Measurements from ENCODE around the gene IFNGR1. TPM values are rescaled to one million over a fixed set of nuclear protein-coding genes. Genes with fewer than 3 reads are reported as not detected.
"Not testable (repeated sequence)": the region's sequence is repeated elsewhere in the genome, so short reads cannot be mapped to it uniquely, and the experiment has no call there.

Gene IFNGR1
- total RNA-seq, 2 donors from 2014 or later = 51.0 to 54.3 TPM

DNA sequence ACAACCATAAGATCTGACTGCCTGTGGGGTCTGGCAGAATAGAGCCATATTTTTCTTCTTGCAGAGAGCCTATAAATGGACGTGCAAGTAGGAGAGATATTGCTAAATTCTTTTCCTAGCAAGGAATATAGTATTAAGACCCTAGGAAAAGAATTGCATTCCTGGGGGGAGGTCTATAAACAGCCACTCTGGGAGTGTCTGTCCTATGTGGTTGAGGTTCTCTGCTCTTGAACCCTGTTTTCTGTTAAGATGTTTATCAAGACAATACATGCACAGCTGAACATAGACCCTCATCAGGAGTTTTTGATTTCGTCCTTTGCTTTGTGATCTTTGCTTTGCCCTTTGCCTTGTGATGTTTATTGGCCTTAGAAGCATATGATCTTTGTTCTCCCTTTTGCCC is 35.2 kb upstream of the IFNGR1 start:
- not testable (repeated sequence) for ATAC-seq (replicated peaks in 1 of 2); H3K9me3 Mint-ChIP-seq; DNase-seq; H3K27ac Mint-ChIP-seq; H3K4me1 Mint-ChIP-seq (ENCODE audit: low read depth); H3K4me3 Mint-ChIP-seq
- Mint-ChIP-seq H3K36me3 (ENCODE audit: insufficient read depth in 2 of 2) (peaks cover 4 to 13% of the 10 kb centered on the region in 2 donors), H3K27me3 (ENCODE audit: low read depth) (peaks cover 22% of the 10 kb centered on the region)

GRCh38 chr6:137248702-137249101 is 29.5 kb upstream of the IFNGR1 start:
- ATAC-seq (replicated peaks in 1 of 2) = no peak
- H3K4me1 Mint-ChIP-seq (ENCODE audit: low read depth) = no peaks in the 10 kb centered on the region

GRCh38 chr6:137247724-137248123 is 28.5 kb upstream of the IFNGR1 start:
- ATAC-seq (replicated peaks in 1 of 2) (no peak), DNase-seq (no peak)
- H3K4me3 Mint-ChIP-seq = no peak overlapping the region
- H3K9me3 Mint-ChIP-seq = peaks cover 0 to 3% of the 10 kb centered on the region in 2 donors
- H3K27ac Mint-ChIP-seq = no peak overlapping the region
- no peaks in the 10 kb centered on the region for H3K4me1 Mint-ChIP-seq (ENCODE audit: low read depth)
- peaks cover 12% of the 10 kb centered on the region for H3K27me3 Mint-ChIP-seq (ENCODE audit: low read depth)
- no peaks in the 10 kb centered on the region for H3K36me3 Mint-ChIP-seq (ENCODE audit: insufficient read depth in 2 of 2)

More at GRCh38 chr6:137248702-137249101, 29.5 kb upstream of the IFNGR1 start:
- Mint-ChIP-seq H3K4me3 (no peak overlapping the region), H3K27ac (no peak overlapping the region), H3K36me3 (ENCODE audit: insufficient read depth in 2 of 2) (peaks cover 0 to under 1% of the 10 kb centered on the region in 2 donors), H3K27me3 (ENCODE audit: low read depth) (peaks cover 12% of the 10 kb centered on the region), H3K9me3 (peaks cover 0 to 3% of the 10 kb centered on the region in 2 donors)
- no peak for DNase-seq

DNA sequence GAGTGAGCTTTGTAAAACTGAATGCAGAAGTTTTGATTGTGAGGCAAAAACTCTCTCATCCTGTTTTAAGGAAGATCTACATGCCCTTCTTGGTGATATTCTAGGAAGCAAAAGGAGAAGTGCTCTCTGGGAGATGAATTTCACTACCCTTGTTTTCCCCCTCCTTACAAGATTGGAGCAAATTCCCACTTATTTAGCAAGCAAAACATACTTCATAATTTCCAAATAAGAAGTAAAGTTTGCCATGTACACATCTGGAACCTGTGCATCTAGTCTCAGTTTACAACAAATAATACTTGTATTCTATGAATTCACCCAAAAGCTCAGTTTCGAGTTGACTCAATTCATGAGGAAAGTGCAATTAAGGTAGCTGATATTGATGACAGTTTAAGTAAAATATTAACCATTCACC is 27.6 kb upstream of the IFNGR1 start:
- no peak for DNase-seq
- no peak for ATAC-seq (replicated peaks in 1 of 2)
- Mint-ChIP-seq H3K4me3 (no peak overlapping the region), H3K4me1 (ENCODE audit: low read depth) (no peaks in the 10 kb centered on the region), H3K9me3 (no peaks in the 10 kb centered on the region), H3K27ac (no peak overlapping the region), H3K27me3 (ENCODE audit: low read depth) (peaks cover 6% of the 10 kb centered on the region), H3K36me3 (ENCODE audit: insufficient read depth in 2 of 2) (no peaks in the 10 kb centered on the region)

GRCh38 chr6:137246164-137246563 is 27.0 kb upstream of the IFNGR1 start:
- H3K27me3 Mint-ChIP-seq (ENCODE audit: low read depth) = peaks cover 6% of the 10 kb centered on the region
- H3K27ac Mint-ChIP-seq = no peak overlapping the region
- no peaks in the 10 kb centered on the region for H3K9me3 Mint-ChIP-seq
- H3K36me3 Mint-ChIP-seq (ENCODE audit: insufficient read depth in 2 of 2) = no peaks in the 10 kb centered on the region
- DNase-seq (no peak), ATAC-seq (replicated peaks in 1 of 2) (no peak)
- no peak overlapping the region for H3K4me3 Mint-ChIP-seq
- H3K4me1 Mint-ChIP-seq (ENCODE audit: low read depth) = no peaks in the 10 kb centered on the region

GRCh38 chr6:137241481-137242038 is 22.4 kb upstream of the IFNGR1 start:
- Mint-ChIP-seq H3K27ac (no peak overlapping the region), H3K4me3 (no peak overlapping the region), H3K36me3 (ENCODE audit: insufficient read depth in 2 of 2) (peaks cover 0 to 3% of the 10 kb centered on the region in 2 donors), H3K27me3 (ENCODE audit: low read depth) (peaks cover 4% of the 10 kb centered on the region), H3K4me1 (ENCODE audit: low read depth) (no peaks in the 10 kb centered on the region), H3K9me3 (peaks cover 0 to 4% of the 10 kb centered on the region in 2 donors)
- DNase-seq (no peak), ATAC-seq (replicated peaks in 1 of 2) (no peak)

DNA sequence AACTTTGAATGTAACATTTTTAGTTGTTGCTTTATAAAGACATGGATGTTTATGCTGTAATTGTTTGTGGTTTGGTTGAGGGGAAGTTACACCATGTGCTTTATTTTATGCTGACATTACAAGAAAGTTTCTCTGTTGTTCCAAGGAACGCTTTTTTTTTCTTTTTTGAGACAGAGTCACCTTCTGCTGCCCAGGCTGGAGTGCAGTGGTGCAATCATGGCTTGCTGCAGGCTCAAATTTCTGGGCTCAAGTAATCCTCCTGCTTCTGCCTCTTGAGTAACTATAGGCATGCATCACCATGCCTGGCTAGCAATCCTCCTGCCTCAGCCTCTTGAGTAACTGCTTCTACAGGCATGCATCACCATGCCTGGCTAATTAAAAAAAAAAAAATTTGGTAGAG is 21.0 kb upstream of the IFNGR1 start:
- H3K4me3 Mint-ChIP-seq = no peak overlapping the region

DNA sequence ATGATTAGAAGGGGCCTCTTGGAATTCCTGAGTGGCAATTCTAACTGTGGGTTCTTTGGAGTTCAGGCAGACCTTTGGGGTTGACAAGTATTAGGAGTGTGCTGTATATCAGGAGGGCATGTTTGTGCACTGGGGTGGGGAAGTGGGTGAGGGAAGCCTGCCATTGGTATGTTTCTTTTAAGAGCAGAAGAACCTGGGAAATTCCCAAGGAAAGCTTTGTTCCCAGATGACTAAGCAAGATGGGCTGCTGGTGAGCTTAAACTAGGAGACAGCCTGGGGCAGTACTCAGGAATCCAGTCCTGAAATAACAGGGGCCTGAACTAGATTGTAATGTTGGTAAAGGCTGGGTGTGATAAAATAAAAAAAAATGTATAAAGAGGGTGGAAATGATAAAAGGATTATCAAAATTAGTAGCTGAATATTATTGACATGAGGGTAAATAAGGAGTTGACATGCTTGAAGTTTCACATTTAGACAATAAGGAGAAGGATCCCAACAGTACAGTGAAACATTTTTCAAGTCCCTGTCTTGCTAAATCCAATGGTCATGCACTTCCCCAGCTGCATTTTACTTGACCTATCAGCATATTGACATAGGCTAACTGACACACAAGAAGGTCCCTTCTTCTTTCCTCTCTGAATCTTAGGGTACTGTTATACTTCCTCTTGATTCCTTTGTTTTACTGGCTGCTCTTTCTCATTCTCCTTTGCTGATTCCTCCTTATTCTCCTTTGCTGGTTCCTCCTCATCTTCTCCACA is 18.4 kb upstream of the IFNGR1 start:
- no peak for DNase-seq
- peaks cover 0 to 3% of the 10 kb centered on the region in 2 donors for H3K36me3 Mint-ChIP-seq (ENCODE audit: insufficient read depth in 2 of 2)
- no peak for ATAC-seq (replicated peaks in 1 of 2)
- no peak overlapping the region for H3K4me3 Mint-ChIP-seq
- H3K9me3 Mint-ChIP-seq = peaks cover 0 to 4% of the 10 kb centered on the region in 2 donors
- peaks cover 6% of the 10 kb centered on the region for H3K27me3 Mint-ChIP-seq (ENCODE audit: low read depth)
- no peak overlapping the region for H3K27ac Mint-ChIP-seq
- H3K4me1 Mint-ChIP-seq (ENCODE audit: low read depth) = peaks cover 28% of the 10 kb centered on the region

More for the DNA sequence above, 21.0 kb upstream of the IFNGR1 start:
- H3K27ac Mint-ChIP-seq = no peak overlapping the region
- H3K27me3 Mint-ChIP-seq (ENCODE audit: low read depth) = peaks cover 6% of the 10 kb centered on the region
- DNase-seq = no peak
- H3K4me1 Mint-ChIP-seq (ENCODE audit: low read depth) = peaks cover 8% of the 10 kb centered on the region
- peaks cover 0 to 4% of the 10 kb centered on the region in 2 donors for H3K9me3 Mint-ChIP-seq
- H3K36me3 Mint-ChIP-seq (ENCODE audit: insufficient read depth in 2 of 2) = peaks cover 0 to 3% of the 10 kb centered on the region in 2 donors
- no peak for ATAC-seq (replicated peaks in 1 of 2)

- H3K4me3 Mint-ChIP-seq = no peak overlapping the region
- H3K27me3 Mint-ChIP-seq (ENCODE audit: low read depth) = peaks cover 6% of the 10 kb centered on the region
- peaks cover 0 to 3% of the 10 kb centered on the region in 2 donors for H3K36me3 Mint-ChIP-seq (ENCODE audit: insufficient read depth in 2 of 2)
- DNase-seq (no peak), ATAC-seq (replicated peaks in 1 of 2) (no peak)
- H3K4me1 Mint-ChIP-seq (ENCODE audit: low read depth) = peaks cover 36% of the 10 kb centered on the region
- H3K9me3 Mint-ChIP-seq = peaks cover 0 to 4% of the 10 kb centered on the region in 2 donors
- no peak overlapping the region for H3K27ac Mint-ChIP-seq
Observed at GRCh38 chr6:137236581-137237355, 17.6 kb upstream of the IFNGR1 start.

- Mint-ChIP-seq H3K27me3 (ENCODE audit: low read depth) (peaks cover 6% of the 10 kb centered on the region), H3K27ac (no peak overlapping the region), H3K9me3 (peaks cover 0 to 4% of the 10 kb centered on the region in 2 donors), H3K4me1 (ENCODE audit: low read depth) (peaks cover 42% of the 10 kb centered on the region), H3K4me3 (no peak overlapping the region), H3K36me3 (ENCODE audit: insufficient read depth in 2 of 2) (peaks cover 0 to 3% of the 10 kb centered on the region in 2 donors)
- no peak for ATAC-seq (replicated peaks in 1 of 2)
- DNase-seq = no peak
Observed at GRCh38 chr6:137235686-137236085, 16.5 kb upstream of the IFNGR1 start.

DNA sequence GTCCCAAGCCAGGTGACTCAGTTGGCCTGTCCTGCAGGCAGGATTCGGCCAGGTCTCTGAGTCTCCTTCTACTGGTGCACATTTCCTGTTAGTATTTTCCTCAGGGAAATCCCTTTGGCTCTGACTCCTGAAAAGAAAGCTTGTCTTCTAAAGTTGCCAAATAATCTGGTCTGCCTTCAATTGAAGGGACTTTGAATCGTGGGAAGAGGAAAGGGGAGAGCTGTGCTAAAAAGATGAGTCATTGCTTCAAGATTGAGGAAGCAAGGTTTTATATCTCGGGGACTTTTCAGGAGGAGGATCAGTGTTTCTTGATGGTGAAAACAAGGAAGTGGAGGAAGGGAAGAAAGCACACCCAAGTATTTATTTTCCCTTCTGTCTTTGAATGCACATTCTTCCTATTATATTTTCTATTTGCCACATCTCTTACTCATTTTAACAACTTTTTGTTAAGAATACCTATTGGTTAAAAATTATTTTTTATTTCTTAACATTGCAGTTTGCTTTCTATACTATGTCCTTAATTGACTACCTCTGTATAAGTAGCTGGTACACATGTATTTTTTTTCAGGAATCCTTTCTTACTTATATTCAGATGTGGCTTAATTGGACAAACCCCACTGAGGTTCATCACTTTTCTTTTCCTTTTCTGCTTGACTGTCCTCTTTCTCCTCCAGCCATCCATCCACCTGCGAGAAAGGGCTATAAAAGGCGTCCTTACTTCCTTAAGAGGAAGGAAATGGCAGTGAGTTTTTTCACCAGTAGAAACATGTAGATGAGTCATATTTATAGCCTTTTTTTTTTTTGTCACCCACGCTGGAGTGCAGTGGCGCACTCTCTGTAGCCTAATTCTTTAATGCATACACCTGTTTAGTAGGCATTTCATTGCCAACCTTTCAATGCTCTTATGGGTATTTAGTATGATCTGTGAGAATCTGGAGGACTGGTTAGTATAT is 15.0 kb upstream of the IFNGR1 start:
- DNase-seq = peak; percentile 38
- H3K27me3 Mint-ChIP-seq (ENCODE audit: low read depth) = peaks cover 17% of the 10 kb centered on the region
- H3K4me1 Mint-ChIP-seq (ENCODE audit: low read depth) = peaks cover 42% of the 10 kb centered on the region
- ATAC-seq (replicated peaks in 1 of 2) = peak; percentile 87 to 90
- peak overlapping the region; percentile 60 for H3K27ac Mint-ChIP-seq
- H3K9me3 Mint-ChIP-seq = peaks cover 0 to 4% of the 10 kb centered on the region in 2 donors
- H3K36me3 Mint-ChIP-seq (ENCODE audit: insufficient read depth in 2 of 2) = peaks cover 0 to 3% of the 10 kb centered on the region in 2 donors
- H3K4me3 Mint-ChIP-seq = peak overlapping the region; percentile 60 to 67

DNA sequence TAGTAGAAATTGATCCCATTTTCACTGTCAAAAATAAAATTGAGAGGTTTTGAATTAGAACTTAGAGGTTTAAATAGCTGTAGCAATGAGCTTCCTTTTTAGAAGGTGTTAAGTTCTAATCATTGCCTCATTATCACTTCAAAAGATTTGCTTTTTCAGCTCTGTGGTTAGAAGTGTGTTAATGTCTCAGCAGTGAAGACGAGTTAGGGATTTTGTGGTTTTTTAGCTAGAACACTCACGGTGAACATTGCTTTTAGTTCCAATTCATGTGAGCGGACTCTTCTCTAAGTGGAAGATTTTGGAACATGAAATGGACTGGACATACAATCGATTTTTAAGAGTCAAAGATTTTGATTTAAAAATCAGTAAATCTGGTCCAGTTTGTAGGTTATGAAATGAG is 12.7 kb upstream of the IFNGR1 start:
- Mint-ChIP-seq H3K9me3 (no peaks in the 10 kb centered on the region), H3K4me1 (ENCODE audit: low read depth) (peaks cover 54% of the 10 kb centered on the region), H3K27me3 (ENCODE audit: low read depth) (peaks cover 25% of the 10 kb centered on the region), H3K4me3 (peak overlapping the region in 1 of 2 donors; percentile 36), H3K27ac (no peak overlapping the region), H3K36me3 (ENCODE audit: insufficient read depth in 2 of 2) (no peaks in the 10 kb centered on the region)
- ATAC-seq (replicated peaks in 1 of 2) (peak; percentile 36 to 38), DNase-seq (no peak)
